Liver (tissue), 9 donors: ENCODE data around the gene FAM210B. TPM values are rescaled to one million over a fixed set of nuclear protein-coding genes. Genes with fewer than 3 reads are reported as not detected.

ENCODE experiments used
- DNase-seq: peaks from one replicate; pipeline ENCODE4 v3.0.0-alpha.2; 2017; ENCODE audit warnings: low spot score
- H3K27ac ChIP-seq, 2 donors: one replicate each; pipeline ENCODE4 v1.7.0; 2013; ENCODE audit warnings: inconsistent platforms in 2 of 2, low read length in 2 of 2, control low read depth in 1 of 2, low read depth in 1 of 2, mild to moderate bottlenecking in 1 of 2
- H3K27me3 ChIP-seq, 4 donors: one replicate each; pipeline versions ENCODE4 v1.6.1 to v1.7.0; 2013; ENCODE audit warnings: low read length in 3 of 4, inconsistent platforms in 1 of 4, mild to moderate bottlenecking in 1 of 4, moderate library complexity in 1 of 4; ENCODE audit not compliant: control insufficient read depth in 4 of 4, insufficient read depth in 4 of 4
- H3K36me3 ChIP-seq, 4 donors: one replicate each; pipeline versions ENCODE4 v1.6.1 to v1.7.0; 2013; ENCODE audit warnings: low read length in 3 of 4, mild to moderate bottlenecking in 3 of 4, low read depth in 1 of 4, moderate library complexity in 1 of 4; ENCODE audit not compliant: control insufficient read depth in 4 of 4, insufficient read depth in 3 of 4
- H3K4me1 ChIP-seq, 4 donors: one replicate each; pipeline versions ENCODE4 v1.6.1 to v1.7.0; 2013; ENCODE audit warnings: low read length in 3 of 4, mild to moderate bottlenecking in 3 of 4, moderate library complexity in 1 of 4; ENCODE audit not compliant: control insufficient read depth in 4 of 4, insufficient read depth in 4 of 4
- H3K4me3 ChIP-seq, 3 donors: one replicate each; pipeline versions ENCODE4 v1.6.1 to v1.7.0; 2013; ENCODE audit warnings: low read length in 3 of 3, control low read depth in 1 of 3, low read depth in 1 of 3, mild to moderate bottlenecking in 1 of 3
- H3K9ac ChIP-seq, 2 donors: one replicate each; pipeline ENCODE4 v1.7.0; 2013; ENCODE audit warnings: low read length in 2 of 2, mild to moderate bottlenecking in 2 of 2, moderate library complexity in 2 of 2, control low read depth in 1 of 2, low read depth in 1 of 2
- H3K9me3 ChIP-seq, 4 donors: one replicate each; pipeline versions ENCODE4 v1.6.1 to v1.7.0; 2013; ENCODE audit warnings: low read length in 3 of 4; ENCODE audit not compliant: control insufficient read depth in 4 of 4
- ATF3 ChIP-seq: IDR thresholded peaks from 2 replicates; pipeline ENCODE4 v1.6.1; 2016; ENCODE audit warnings: antibody characterized with exemption
- CTCF ChIP-seq: fragments of 150-350 bp; IDR thresholded peaks from 2 replicates; pipeline ENCODE4 v1.5.1; 2017; ENCODE audit warnings: improper control_type of control experiment, low read depth, low read length; ENCODE audit not compliant: missing input control
- EGR1 ChIP-seq, 2 donors: IDR thresholded peaks; 2 replicates each; pipeline ENCODE4 v1.6.1; 2016 to 2018; ENCODE audit warnings: antibody characterized with exemption in 2 of 2, low read depth in 2 of 2
- FOXA1 ChIP-seq: IDR thresholded peaks from 2 replicates; pipeline ENCODE4 v1.6.1; 2016; ENCODE audit warnings: antibody characterized with exemption
- FOXA2 ChIP-seq: IDR thresholded peaks from 2 replicates; pipeline ENCODE4 v1.6.1; 2016; ENCODE audit warnings: antibody characterized with exemption
- GABPA ChIP-seq, 2 donors: IDR thresholded peaks in 1 of 2; conservative IDR thresholded peaks in 1 of 2; 2 replicates each; pipeline ENCODE4 v1.6.1; 2016; ENCODE audit warnings: antibody characterized with exemption in 2 of 2, mild to moderate bottlenecking in 1 of 2, moderate library complexity in 1 of 2
- HNF4A ChIP-seq, 2 donors: conservative IDR thresholded peaks; 2 replicates each; pipeline ENCODE4 v1.6.1; 2016; ENCODE audit warnings: antibody characterized with exemption in 2 of 2, mild to moderate bottlenecking in 2 of 2
- HNF4G ChIP-seq: IDR thresholded peaks from 2 replicates; pipeline ENCODE4 v1.6.1; 2016; ENCODE audit warnings: antibody characterized with exemption
- JUND ChIP-seq, 2 donors: IDR thresholded peaks; 2 replicates each; pipeline ENCODE4 v1.6.1; 2016; ENCODE audit warnings: antibody characterized with exemption in 2 of 2
- MAX ChIP-seq: IDR thresholded peaks from 2 replicates; pipeline ENCODE4 v1.6.1; 2016; ENCODE audit warnings: antibody characterized with exemption
- NR2F2 ChIP-seq: IDR thresholded peaks from 2 replicates; pipeline ENCODE4 v1.6.1; 2016; ENCODE audit warnings: antibody characterized with exemption
- RAD21 ChIP-seq, 2 donors: IDR thresholded peaks; 2 replicates each; pipeline ENCODE4 v1.6.1; 2016; ENCODE audit warnings: antibody characterized with exemption in 2 of 2, mild to moderate bottlenecking in 2 of 2
- REST ChIP-seq: IDR thresholded peaks from 2 replicates; pipeline ENCODE4 v1.6.1; 2016; ENCODE audit warnings: antibody characterized with exemption, mild to moderate bottlenecking
- RXRA ChIP-seq, 2 donors: IDR thresholded peaks; 2 replicates each; pipeline ENCODE4 v1.6.1; 2017 to 2018; ENCODE audit warnings: antibody characterized with exemption in 2 of 2, mild to moderate bottlenecking in 1 of 2
- SP1 ChIP-seq: IDR thresholded peaks from 2 replicates; pipeline ENCODE4 v1.6.1; 2018; ENCODE audit warnings: antibody characterized with exemption, mild to moderate bottlenecking
- TAF1 ChIP-seq: conservative IDR thresholded peaks from 2 replicates; pipeline ENCODE4 v1.6.1; 2016; ENCODE audit warnings: antibody characterized with exemption, mild to moderate bottlenecking
- YY1 ChIP-seq: IDR thresholded peaks from 2 replicates; pipeline ENCODE4 v1.6.1; 2016; ENCODE audit warnings: antibody characterized with exemption, mild to moderate bottlenecking
- ZBTB33 ChIP-seq: IDR thresholded peaks from 2 replicates; pipeline ENCODE4 v1.6.1; 2016; ENCODE audit warnings: antibody characterized with exemption
- whole genome bisulfite sequencing: extraction: QIAGEN DNeasy Blood & Tissue Kit; methylation state at CpG from one replicate; pipeline ENCODE4 v1.1.7; 2013; 5-methylcytosine and 5-hydroxymethylcytosine counted together
- polyA plus RNA-seq, 2 donors: library from polyadenylated mRNA; stranded (reverse) in 1 of 2; unstranded in 1 of 2; fragments of 200-250 nt in 1 of 2; fragments of >200 nt in 1 of 2; fragmentation: Nextera tagmentation in 1 of 2; extraction: Ambion mirVana in 1 of 2; gene quantifications; one replicate each; pipeline versions ENCODE4 v1.2.1 to v1.2.3, GENCODE V29; 2013 to 2015
- total RNA-seq, 2 donors: library from RNA; depleted of rRNA; stranded (reverse); fragments of >200 nt; gene quantifications; one replicate each; pipeline ENCODE4 v1.2.3, GENCODE V29; 2014
- donor health status: healthy.
- donor health status: healthy.
- donor health status: healthy.
- donor health status: healthy.
- donor health status: healthy.

Gene FAM210B
- total and polyA plus RNA-seq, 4 donors: 21.8 to 139 (median 30.7) TPM

GRCh38 chr20:56322681-56323080, 36.1 kb upstream of the FAM210B start:
- no peak for DNase-seq
- H3K9ac ChIP-seq: no peak overlapping the region
- H3K4me1 ChIP-seq: no peaks in the 10 kb centered on the region
- TF ChIP-seq ZBTB33: no peak
- TF ChIP-seq EGR1 (IDR thresholded peaks at IDR 0.05; ENCODE audit: low read depth in 2 of 2): no peak
- TF ChIP-seq TAF1: no peak
- no peak for TF ChIP-seq RXRA (IDR thresholded peaks at IDR 0.05)
- no peak for TF ChIP-seq HNF4G
- no peak for TF ChIP-seq RAD21 (IDR thresholded peaks at IDR 0.05)
- no peak for TF ChIP-seq ATF3
- no peak for TF ChIP-seq CTCF
- no peak for TF ChIP-seq GABPA (IDR thresholded peaks at IDR 0.05 in 1 of 2, conservative IDR thresholded peaks at IDR 0.05 in 1 of 2)
- no peak for TF ChIP-seq MAX
- no peak for TF ChIP-seq HNF4A (conservative IDR thresholded peaks at IDR 0.05)
- TF ChIP-seq JUND (IDR thresholded peaks at IDR 0.05): no peak
- TF ChIP-seq FOXA1: no peak
- TF ChIP-seq SP1: no peak
- TF ChIP-seq YY1: no peak
- TF ChIP-seq FOXA2: no peak
- no peak for TF ChIP-seq REST
- TF ChIP-seq NR2F2: no peak
- 38% methylated on average over 4 of the region's 4 CpGs for WGBS
- H3K27ac ChIP-seq: no peak overlapping the region
- no peaks in the 10 kb centered on the region for H3K9me3 ChIP-seq
- H3K36me3 ChIP-seq: no peaks in the 10 kb centered on the region
- H3K4me3 ChIP-seq: no peak overlapping the region
- H3K27me3 ChIP-seq: peaks cover 0 to 3% (median 0%) of the 10 kb centered on the region in 4 donors
